ENCODE measurements around the gene ZNF280D.

GRCh38 chr15:56640127-56640526 lies 93.2 kb downstream of the ZNF280D start:
- TF ChIP-seq CTCF (conservative IDR thresholded peaks at IDR 0.05 in 1 of 2, IDR thresholded peaks at IDR 0.05 in 1 of 2; ENCODE audit: extremely low read depth in 1 of 2, insufficient read depth in 1 of 2, low read depth in 1 of 2, low read length in 2 of 2) (no peak), EZH2 (IDR thresholded peaks at IDR 0.05; ENCODE audit: borderline replicate concordance, low read length) (no peak)

Measured in mammary epithelial cell (primary cell).